ENCODE results near the gene N4BP3.

The N4BP3 gene

DNA sequence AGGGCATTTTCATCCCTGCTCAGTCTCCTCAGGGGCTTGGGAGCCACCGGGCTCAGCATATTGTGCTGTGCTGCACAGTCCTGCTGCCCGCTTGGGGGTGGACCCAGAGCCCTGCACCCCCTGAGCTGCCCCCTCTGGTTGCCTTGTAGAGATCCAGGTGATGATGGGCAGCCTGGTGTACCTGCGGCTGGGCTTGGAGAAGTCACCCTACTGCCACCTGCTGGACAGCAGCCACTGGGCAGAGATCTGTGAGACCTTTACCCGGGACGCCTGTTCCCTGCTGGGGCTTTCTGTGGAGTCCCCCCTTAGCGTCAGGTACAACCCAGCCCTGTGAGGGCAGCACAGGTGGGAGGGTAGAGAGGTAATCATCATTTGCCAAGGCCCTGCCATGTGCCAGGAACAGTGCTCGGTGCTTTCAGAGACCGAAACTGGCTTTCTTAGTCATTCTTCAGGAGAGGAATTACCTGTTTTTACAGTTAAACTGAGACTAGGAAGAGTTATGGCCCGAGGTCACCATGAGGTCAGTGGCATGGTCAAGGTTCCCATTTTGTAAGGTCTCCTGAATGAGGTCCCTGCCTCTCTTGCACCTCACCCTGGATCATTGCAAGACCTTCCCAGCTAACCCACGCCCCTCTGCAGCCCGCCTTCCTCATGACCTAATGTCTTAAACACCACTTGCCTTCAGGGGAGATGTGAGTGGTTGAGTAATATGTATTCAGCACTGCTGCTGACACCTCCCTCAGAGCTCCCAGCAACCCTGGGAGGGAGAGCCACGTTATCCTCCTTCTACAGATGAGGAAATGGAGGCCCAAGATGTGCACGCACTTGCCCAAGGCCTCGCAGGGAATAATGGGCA lies 32.9 kb downstream of the N4BP3 start:
- in situ Hi-C loops (cut with MboI; ENCODE audit: low sequenced_read_pairs), result no loop called here

DNA sequence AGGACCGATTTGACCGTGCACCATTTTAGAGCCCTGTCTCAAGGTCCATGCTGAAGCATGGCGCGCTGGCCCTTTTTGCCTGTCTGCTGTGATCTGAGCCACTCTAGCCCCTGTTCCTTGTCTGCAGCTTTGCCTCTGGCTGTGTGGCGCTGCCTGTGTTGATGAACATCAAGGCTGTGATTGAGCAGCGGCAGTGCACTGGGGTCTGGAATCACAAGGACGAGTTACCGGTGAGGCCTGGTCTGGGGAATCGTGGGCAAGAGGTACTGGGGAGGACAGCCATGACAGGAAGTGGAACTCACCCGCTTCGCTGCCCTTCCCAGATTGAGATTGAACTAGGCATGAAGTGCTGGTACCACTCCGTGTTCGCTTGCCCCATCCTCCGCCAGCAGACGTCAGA lies 34.1 kb downstream of the N4BP3 start:
- in situ Hi-C loops (cut with MboI; ENCODE audit: low sequenced_read_pairs), result no loop called here

DNA sequence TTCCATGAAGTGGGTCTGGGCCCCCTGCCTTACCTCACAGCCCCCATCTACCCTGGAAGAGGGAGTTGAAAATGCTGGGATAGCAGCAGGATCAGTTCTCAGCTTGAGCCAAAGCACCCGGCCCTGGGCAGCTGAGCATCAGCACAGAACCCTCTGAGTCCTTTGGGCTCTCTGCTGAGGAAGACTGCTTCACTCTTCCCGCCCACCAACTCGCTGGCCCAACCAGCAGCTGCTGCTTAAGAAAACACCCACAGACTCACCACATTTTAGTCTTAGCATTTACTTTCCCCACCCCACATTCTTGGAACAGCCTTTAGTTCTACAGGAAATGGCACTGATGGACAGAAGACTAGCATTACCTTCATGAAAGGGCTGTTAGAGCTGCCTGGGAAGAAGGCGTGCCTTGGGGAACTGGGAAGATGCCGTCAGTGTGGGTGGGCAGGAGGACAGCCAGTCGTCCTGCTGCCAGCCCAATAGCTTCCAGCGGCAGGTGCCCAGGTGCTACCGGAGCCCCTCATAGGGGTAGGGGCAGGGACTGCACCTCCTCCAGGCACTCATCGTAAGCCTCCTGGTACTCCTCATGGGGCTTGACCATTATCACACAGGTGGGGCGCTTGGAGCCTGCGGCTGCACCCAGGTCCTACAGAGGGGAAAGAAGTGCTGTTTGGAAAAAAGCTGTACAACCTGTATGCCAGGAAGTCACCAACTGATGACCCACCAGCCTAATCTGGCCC lies 36.0 kb downstream of the N4BP3 start:
- in situ Hi-C loops (cut with MboI; ENCODE audit: low sequenced_read_pairs), result no loop called here

DNA sequence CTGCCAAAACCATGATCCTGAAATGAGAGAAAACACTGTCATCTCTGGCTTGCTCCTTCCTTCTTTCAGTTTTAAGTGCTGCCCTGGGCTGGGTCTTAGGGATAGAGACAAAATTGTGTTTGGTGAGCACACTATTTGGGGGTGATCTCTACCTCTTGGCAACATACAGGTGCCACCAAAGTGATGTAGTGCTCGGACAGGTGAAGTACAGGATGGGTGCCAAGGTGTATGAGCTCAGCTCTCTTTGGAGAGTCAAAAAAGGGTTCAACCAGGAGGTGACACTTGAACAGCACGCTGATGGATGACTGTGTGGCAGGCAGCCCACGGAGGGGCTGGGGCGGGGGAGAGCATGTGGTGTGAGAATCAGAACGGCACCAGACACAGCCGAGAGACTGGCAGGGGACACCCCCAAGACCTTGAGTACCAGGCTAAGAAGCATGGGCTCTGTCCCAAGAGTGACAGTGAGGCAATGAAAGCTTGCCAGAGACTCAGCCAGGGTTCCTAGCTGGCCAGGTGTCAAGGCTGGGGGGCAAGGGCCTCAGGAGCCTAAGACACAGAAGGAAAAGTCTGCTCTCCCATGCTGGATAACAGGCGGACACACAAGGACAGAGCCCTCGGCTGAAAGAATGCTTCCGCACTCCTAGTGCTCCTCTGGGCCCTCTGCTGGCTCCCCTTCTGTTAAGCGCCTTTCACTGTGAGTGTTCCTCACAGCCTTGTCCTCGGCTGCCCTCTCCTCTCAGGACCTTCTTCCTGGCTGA lies 37.8 kb downstream of the N4BP3 start:
- in situ Hi-C loops (cut with MboI; ENCODE audit: low sequenced_read_pairs), result no loop called here

DNA sequence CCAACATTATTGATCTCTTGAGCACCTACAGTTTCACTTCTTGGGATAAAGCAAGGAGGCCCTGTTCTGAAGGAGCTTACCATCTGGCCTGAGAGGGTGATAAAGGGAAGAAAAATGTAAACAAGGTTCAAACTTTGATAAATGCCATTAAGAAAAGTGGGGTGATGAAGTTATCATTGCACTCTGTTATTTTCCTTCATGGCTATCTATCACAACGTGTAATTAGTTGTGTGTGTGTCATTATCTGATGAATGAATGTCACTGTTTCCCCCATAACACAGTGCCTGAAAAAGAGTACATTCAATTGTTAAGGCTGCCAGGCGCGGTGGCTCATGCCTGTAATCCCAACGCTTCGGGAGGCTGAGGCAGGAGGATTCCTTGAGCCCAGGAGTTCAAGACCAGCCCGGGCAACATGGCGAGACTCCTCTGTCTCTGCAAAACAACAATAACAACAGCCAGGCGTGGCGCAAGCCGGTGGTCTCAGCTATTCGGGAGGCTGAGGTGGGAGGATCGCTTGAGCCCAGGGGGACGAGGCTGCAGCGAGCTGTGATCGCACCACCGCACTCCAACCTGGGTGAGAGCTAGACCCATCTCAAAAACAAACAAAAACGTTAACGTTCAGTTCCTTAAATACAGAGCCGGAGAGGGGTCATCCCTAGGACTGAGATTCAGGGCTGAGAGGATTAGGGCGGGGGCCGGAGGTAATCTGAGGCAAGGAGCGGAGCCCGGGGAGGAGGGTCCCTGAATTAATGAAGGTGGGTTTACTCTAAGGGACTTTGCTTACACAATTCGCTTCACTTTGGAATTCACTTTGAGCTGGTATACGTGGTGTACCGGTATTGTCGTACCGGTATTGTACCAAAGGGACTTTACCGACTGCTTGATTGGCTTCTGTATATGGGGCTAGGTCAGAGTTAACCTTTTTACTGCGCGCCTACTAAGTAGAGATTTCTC lies 39.4 kb downstream of the N4BP3 start:
- in situ Hi-C loops (cut with MboI; ENCODE audit: low sequenced_read_pairs), result no loop called here

DNA sequence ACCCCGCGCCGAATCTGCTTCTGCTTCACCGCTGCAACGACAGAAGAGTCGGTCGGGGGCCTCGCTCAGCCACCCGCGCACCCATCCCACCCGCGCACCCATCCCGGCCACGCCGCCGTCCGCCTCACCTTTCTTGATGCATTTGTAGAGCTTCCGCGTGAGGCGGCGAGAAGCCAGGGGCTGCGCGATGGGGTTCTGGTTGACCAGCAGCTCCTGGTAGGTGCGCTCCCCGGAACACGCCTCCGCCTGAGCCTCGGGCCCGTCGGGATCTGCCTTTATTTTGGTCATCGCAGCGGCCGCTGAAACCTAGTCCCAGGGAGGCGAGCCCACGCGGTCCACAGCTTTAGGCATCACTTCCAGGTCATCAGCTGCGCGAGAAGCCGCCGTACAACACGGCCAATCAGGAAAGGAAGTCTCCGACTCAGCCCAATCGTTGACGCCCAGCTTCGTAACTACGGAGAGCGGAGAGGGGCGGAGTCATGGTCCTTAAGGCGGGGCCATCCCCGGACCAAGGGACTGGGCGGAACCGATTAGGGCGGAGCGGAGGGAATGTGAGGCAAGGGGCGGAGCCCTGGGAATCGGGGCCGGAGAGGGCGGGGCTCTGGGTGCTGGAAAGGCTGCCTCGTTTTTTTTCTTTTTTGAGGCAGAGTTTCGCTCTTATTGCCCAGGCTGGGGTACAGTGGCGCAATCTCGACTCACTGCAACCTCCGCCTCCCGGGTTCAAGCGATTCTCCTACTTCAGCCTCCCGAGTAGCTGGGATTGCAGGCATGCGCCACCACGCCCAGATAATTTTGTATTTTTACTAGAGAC lies 40.4 kb downstream of the N4BP3 start, which contains the start of gene NHP2:
Gene NHP2, minus strand, starts transcription at position 356 of the 811 bp plus-strand sequence. Its CDS starts 68 bp downstream, at position 288.
- in situ Hi-C loops (cut with MboI; ENCODE audit: low sequenced_read_pairs), result no loop called here

DNA sequence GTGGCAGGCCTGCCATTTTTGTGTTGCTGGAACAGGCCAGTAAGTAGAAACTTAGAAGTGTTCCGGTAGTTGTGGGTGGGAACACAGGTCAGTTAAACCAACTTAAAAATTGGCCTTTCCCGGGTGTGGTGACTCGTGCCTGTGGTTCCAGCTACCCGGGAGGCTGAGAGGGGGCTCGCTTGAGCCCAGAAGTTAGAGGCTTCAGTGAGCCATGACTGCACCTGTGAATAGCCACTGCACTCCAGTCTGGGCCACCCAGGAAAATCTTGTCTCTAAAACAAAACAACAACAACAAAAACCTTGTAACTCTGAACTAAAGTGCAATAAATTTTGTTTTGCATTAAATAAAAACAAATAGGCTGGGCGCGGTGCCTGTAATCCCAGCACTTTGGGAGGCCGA lies 41.7 kb downstream of the N4BP3 start:
- in situ Hi-C loops (cut with MboI; ENCODE audit: low sequenced_read_pairs), result no loop called here

DNA sequence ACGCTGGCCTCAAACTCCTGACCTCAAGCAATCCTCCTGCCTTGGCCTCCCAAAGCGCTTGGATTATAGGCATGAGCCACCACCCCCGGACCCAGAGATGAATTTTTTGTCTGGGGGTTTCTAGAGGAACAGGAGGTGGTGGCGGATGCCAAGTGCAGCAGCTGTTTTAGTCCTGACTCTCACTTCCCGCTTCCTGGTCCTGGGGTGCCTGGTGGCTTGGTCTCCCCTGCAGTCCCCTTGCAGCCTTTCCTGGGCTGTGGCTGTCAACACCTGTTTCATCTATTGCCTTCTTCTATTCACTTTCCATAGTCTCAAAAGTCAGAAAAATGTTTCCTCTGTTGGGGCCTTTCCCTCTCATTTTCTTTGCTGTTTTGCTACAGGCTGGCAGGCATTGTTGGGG lies 46.8 kb downstream of the N4BP3 start:
- in situ Hi-C loops (cut with MboI; ENCODE audit: low sequenced_read_pairs), result no loop called here

DNA sequence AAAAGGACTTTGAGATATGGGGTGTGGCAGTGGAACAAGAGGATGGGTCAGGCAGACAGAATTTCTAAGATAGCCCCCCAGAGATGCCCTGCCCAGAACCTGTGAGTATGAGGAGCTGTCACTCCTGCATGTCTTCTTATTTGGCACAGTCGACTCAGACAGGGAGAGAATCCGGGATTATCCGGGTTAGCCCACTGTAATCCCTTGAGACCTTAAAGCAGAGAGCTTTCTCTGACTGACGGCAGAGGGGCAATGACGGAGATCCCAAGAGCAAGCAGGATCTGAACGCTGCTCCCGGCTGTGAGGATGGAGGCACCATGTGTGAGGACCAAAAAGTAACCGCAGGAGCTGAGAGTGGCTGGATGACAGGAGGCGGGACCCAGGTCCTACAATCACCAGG lies 49.1 kb downstream of the N4BP3 start:
- in situ Hi-C loops (cut with MboI; ENCODE audit: low sequenced_read_pairs), result no loop called here

DNA sequence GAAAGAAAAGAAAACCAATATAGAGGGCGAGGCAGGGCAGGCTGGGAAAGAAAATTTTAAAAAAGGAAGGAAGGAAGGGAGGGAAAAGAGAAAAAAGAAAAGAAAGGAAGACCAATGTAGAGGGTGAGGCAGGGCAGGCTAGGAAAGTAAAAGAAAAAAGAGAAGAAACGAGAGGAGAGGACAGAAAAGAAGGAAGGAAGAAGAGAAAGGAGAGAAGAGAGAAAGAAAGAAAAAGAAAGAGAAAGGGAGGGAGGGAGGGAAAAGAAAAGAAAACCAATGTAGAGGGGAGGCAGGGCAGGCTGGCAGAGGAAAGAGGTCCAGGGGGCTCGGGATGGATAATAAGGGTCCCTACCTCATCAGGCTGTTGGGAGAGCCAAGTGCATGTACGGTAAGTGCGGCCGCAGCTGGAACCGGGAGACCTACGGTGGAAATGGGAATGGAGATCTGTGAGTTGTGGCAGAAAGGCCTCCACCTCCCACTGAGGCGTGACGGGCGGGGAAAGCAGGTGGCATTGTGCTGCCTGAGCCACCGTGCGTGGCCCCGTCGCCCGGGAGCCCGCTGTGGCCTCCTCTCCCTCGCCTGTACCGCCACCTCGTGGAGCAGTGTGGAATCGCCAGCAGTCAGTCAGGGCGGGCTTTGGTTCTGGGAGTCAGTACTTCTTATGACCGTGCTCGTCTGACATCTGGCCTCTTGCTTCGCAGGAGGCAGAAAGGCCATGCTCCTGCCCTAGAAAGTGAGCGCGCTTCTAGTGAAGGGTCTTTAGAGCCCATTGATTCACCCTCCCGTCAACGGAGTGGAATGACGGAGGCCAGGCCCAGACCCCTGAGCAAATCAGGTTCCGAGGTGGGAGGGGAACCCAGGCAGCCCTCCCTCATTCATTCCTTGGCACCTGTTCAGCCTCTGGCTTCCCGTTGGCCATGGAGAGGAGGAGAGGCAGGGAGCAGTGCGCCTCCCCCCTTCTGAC lies 50.7 kb downstream of the N4BP3 start:
- in situ Hi-C loops (cut with MboI; ENCODE audit: low sequenced_read_pairs), result no loop called here

DNA sequence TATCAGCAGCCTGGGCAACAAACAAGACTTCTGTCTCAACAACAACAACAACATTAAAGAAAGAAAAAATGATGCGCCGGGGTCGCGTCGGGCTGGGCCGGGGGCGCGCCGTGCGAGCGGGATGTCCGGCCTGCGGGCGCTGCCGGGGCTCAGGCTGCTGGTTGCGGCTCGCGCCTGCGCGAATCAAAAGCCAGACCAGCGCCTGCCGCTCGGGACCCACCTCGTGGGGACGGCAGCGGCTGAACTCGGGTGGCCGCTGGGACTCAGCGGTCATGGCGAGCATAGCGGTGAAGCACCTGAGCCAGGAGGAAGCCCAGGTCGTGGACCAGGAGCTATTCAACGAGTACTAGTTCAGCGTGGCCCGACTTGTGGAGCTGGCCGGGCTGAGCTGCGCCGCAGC lies 52.2 kb downstream of the N4BP3 start:
- in situ Hi-C loops (cut with MboI; ENCODE audit: low sequenced_read_pairs), result no loop called here

DNA sequence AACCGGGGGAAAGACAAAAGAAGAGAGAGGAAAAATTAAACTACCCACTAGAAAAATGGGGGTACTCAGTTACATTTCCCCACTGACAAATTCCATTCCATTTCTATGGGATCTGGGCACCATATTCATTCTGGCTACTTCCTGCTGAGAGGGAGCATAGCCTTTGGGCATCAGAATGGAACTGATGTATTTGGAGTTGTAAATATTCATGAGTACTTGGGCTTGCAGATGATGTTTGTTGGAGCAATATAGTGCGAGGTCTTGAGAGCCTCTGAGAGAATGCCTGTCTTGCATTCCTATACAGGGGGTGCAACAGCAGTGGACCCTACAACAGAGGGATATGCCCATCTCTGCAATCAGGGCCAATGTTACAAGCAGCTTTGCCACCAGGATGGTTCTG lies 57.1 kb downstream of the N4BP3 start:
- in situ Hi-C loops (cut with MboI; ENCODE audit: low sequenced_read_pairs), result no loop called here

DNA sequence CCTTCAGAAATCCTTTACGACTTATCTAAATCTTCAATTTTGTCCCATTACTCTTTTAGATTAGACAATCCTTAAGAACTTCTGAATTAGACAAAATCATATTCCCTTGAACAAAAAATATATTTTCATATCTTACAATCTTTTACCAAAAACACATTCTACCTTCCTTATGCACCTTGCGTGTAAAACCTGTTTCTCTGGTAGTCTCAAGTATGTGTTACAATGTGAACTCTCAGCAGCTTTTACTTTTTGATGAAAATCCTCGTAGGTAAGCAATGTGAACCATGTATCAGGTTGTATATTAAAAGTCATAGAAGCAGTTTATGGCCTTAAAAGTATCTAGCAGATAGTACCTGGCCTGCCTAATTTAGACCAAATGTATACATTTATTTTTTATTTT lies 61.1 kb downstream of the N4BP3 start:
- in situ Hi-C loops (cut with MboI; ENCODE audit: low sequenced_read_pairs), result no loop called here

All from hTERT RPE-1 (cell line).